ENCODE results near the gene UAP1L1.

DNA sequence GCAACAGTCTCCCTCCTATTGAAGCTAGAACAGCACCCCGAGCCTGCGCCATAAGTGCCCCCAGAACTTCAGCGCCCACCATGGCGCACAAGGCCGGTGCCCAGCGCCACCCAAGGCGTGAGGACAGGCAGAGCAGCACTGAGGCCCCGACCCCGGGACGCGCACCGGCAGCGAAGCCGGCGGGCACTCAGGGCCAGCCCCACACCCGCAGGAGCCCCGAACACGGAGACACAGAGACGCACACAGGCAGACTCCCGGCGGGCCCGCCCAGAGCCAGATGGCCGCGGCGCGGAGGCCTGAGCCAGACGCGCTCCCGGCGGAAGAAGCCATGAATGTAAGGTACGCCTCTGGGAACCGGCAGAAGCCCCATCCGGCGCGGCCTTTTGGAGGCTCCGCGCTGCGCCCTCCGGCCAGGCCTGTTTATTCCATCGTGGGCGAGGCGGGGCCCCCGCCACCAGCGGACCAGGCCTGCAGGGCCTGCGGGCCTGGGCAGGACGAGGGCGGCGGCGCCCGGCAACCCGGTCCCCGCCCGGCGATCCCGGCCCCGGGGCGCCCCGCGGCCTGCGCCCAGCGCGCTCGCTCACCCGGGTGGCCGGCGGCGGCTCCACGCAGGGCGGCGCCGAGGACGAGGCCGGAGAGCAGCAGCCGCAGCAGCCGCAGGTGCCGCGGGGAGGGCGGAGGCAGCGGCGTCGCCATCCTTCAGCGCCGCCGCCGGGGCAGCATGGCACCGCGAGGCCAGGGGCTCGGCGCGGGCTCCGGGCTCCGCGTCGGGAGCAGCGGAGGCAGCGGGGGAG lies 31.8 kb upstream of the UAP1L1 start:
- no peak for TF ChIP-seq YY1 (IDR thresholded peaks at IDR 0.05; ENCODE audit: insufficient read depth, insufficient read length)
- no peak for TF ChIP-seq SUZ12 (IDR thresholded peaks at IDR 0.05; ENCODE audit: extremely low read depth, insufficient read depth, insufficient read length)
- TF ChIP-seq ZNF274 (IDR thresholded peaks at IDR 0.05; ENCODE audit: low read depth, low read length): no peak

Measured in NT2/D1 (cell line).